Neural cell (in vitro differentiated cells): Measurements from ENCODE around the gene QPCTL. TPM values are rescaled to one million over a fixed set of nuclear protein-coding genes. Genes with fewer than 3 reads are reported as not detected.

Experiments used
- H2AFZ ChIP-seq: fragments of 200-600, 300-800 bp; sonication (generic), shearing (Covaris generic); 2 replicates; pipeline ENCODE4 v1.6.0; 2014; ENCODE audit warnings: low read depth, mild to moderate bottlenecking, antibody characterized with exemption, low read length, moderate library complexity
- H3F3A ChIP-seq: fragments of 200-600 bp; shearing (Covaris generic); 2 replicates; pipeline ENCODE4 v1.6.1; 2016; ENCODE audit warnings: mild to moderate bottlenecking, moderate library complexity, mixed read lengths, antibody characterized with exemption, low read length; ENCODE audit not compliant: insufficient read depth, poor library complexity, severe bottlenecking
- H3K27ac ChIP-seq: fragments of 200-600, 300-800 bp; sonication (generic), shearing (Covaris generic); 2 replicates; pipeline ENCODE4 v1.5.1; 2014; ENCODE audit warnings: mild to moderate bottlenecking, low read length, moderate library complexity
- H3K27me3 ChIP-seq: fragments of 300-800, 200-600 bp; sonication (generic), shearing (Covaris generic); 2 replicates; pipeline ENCODE4 v1.6.0; 2014; ENCODE audit warnings: mild to moderate bottlenecking, low read depth, low read length, moderate library complexity; ENCODE audit not compliant: insufficient read depth
- H3K36me3 ChIP-seq: fragments of 300-800, 200-600 bp; sonication (generic), shearing (Covaris generic); 2 replicates; pipeline ENCODE4 v1.5.1; 2014; ENCODE audit warnings: mild to moderate bottlenecking, antibody characterized with exemption, low read length, moderate library complexity; ENCODE audit not compliant: insufficient read depth
- H3K4me2 ChIP-seq: fragments of 300-800, 200-600 bp; sonication (generic), shearing (Covaris generic); 2 replicates; pipeline ENCODE4 v1.6.0; 2014; ENCODE audit warnings: mild to moderate bottlenecking, low read length
- H3K4me3 ChIP-seq: fragments of 300-800, 200-600 bp; sonication (generic), shearing (Covaris generic); 2 replicates; pipeline ENCODE4 v1.5.1; 2014; ENCODE audit warnings: mild to moderate bottlenecking, low read length, moderate library complexity
- H3K79me2 ChIP-seq: fragments of 200-600 bp; shearing (Covaris generic); replicated peaks from 2 replicates; pipeline ENCODE4 v1.6.0; 2014; ENCODE audit warnings: mild to moderate bottlenecking, low read length, moderate library complexity; ENCODE audit not compliant: insufficient read depth
- H3K9ac ChIP-seq: fragments of 300-800, 200-600 bp; sonication (generic), shearing (Covaris generic); 2 replicates; pipeline ENCODE4 v1.6.1; 2016; ENCODE audit warnings: mild to moderate bottlenecking, low read length, mixed read lengths
- H3K9me2 ChIP-seq: fragments of 200-600 bp; shearing (Covaris generic); 2 replicates; pipeline ENCODE4 v1.6.1; 2016; ENCODE audit warnings: mild to moderate bottlenecking, low read length, mixed read lengths; ENCODE audit not compliant: insufficient read depth
- H3K9me3 ChIP-seq: fragments of 200-600, 300-800 bp; sonication (generic), shearing (Covaris generic); 2 replicates; pipeline ENCODE4 v1.6.1; 2016; ENCODE audit warnings: mild to moderate bottlenecking, mixed run types, low read length, moderate library complexity, mixed read lengths
- H4K20me1 ChIP-seq: fragments of 200-600 bp; shearing (Covaris generic); 2 replicates; pipeline ENCODE4 v1.6.1; 2016; ENCODE audit warnings: mild to moderate bottlenecking, mixed run types; ENCODE audit not compliant: insufficient read depth
- CTCF ChIP-seq: fragments of 450-650 bp; IDR thresholded peaks from 2 replicates; pipeline ENCODE4 v1.5.1; 2014; ENCODE audit warnings: antibody characterized with exemption, mild to moderate bottlenecking, moderate library complexity; ENCODE audit not compliant: poor library complexity, severe bottlenecking
- EP300 ChIP-seq: fragments of 450-650 bp; conservative IDR thresholded peaks from 2 replicates; pipeline ENCODE4 v1.6.1; 2014; ENCODE audit warnings: antibody characterized with exemption, mild to moderate bottlenecking, moderate library complexity; ENCODE audit not compliant: poor library complexity, severe bottlenecking
- EZH2 ChIP-seq: fragments of 200-600, 300-800 bp; shearing (Covaris generic), sonication (generic); IDR thresholded peaks from 2 replicates; pipeline ENCODE4 v1.6.1; 2014; ENCODE audit warnings: antibody characterized with exemption, low read length, borderline replicate concordance, mild to moderate bottlenecking; ENCODE audit not compliant: insufficient read depth, poor library complexity, severe bottlenecking
- MXI1 ChIP-seq: fragments of 450-650 bp; conservative IDR thresholded peaks from 2 replicates; pipeline ENCODE4 v1.6.1; 2014; ENCODE audit warnings: antibody characterized with exemption, mild to moderate bottlenecking; ENCODE audit not compliant: poor library complexity, severe bottlenecking
- POLR2AphosphoS5 ChIP-seq: IDR thresholded peaks from 2 replicates; pipeline ENCODE4 v1.6.1; 2012
- RAD21 ChIP-seq: fragments of 450-650 bp; conservative IDR thresholded peaks from 2 replicates; pipeline ENCODE4 v1.6.1; 2014; ENCODE audit warnings: antibody characterized with exemption, mild to moderate bottlenecking, moderate library complexity
- REST ChIP-seq: IDR thresholded peaks from 2 replicates; pipeline ENCODE4 v1.6.1; 2012; ENCODE audit warnings: borderline replicate concordance
- SMC3 ChIP-seq: fragments of 450-650 bp; conservative IDR thresholded peaks from 2 replicates; pipeline ENCODE4 v1.6.1; 2014; ENCODE audit warnings: antibody characterized with exemption, mild to moderate bottlenecking, moderate library complexity; ENCODE audit not compliant: poor library complexity
- TAF1 ChIP-seq: IDR thresholded peaks from 2 replicates; pipeline ENCODE4 v1.6.1; 2012; ENCODE audit warnings: low read depth
- polyA plus RNA-seq: library from polyadenylated mRNA; depleted of rRNA; stranded (reverse); fragments of >200 nt; gene quantifications from 2 replicates; pipeline ENCODE4 v1.2.3, GENCODE V29; 2014

Gene QPCTL
- polyA plus RNA-seq, 1 donor from 2014 or later = 6.8 TPM

GRCh38 chr19:45691516-45692186, 815 bp upstream of the QPCTL start, which contains the start of gene SNRPD2 (continued):
- TF ChIP-seq EP300 (peak; percentile 21), TAF1 (no peak)

GRCh38 chr19:45693106-45693788, 781 bp downstream of the QPCTL start:
- H3K4me2 ChIP-seq = peak overlapping the region; percentile 93
- H3K4me3 ChIP-seq = peak overlapping the region; percentile 92
- H4K20me1 ChIP-seq = no peaks in the 10 kb centered on the region
- H3K9me2 ChIP-seq = no peaks in the 10 kb centered on the region
- no peaks in the 10 kb centered on the region for H3F3A ChIP-seq
- no peaks in the 10 kb centered on the region for H3K27me3 ChIP-seq
- TF ChIP-seq CTCF (peak; percentile 88), MXI1 (no peak), EZH2 (no peak), RAD21 (peak; percentile 62), POLR2AphosphoS5 (no peak), REST (peak; percentile 36), TAF1 (no peak), SMC3 (peak; percentile 80), EP300 (no peak)
- H3K79me2 ChIP-seq = peaks cover 12% of the 10 kb centered on the region
- peak overlapping the region; percentile 87 for H3K27ac ChIP-seq
- peak overlapping the region; percentile 83 for H2AFZ ChIP-seq
- H3K9me3 ChIP-seq = no peaks in the 10 kb centered on the region
- H3K36me3 ChIP-seq = no peaks in the 10 kb centered on the region
- peak overlapping the region; percentile 88 for H3K9ac ChIP-seq

DNA sequence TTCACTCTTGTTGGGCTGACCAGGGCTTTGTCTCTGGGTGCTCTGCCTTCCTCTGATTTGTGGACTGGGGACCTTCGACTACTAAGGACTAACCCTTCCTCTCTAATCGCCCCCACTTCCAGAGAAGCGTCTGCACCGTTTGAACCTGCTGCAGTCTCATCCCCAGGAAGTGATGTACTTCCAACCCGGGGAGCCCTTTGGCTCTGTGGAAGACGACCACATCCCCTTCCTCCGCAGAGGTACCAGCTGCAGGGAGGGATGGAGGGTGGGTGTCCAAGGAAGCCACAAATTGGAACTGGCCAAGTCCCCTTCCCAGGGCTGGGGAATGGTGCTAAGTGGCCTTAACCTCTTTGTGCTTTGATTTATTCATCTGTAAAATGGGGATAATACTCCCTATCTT, 9.2 kb downstream of the QPCTL start:
- peaks cover 3% of the 10 kb centered on the region for H3K36me3 ChIP-seq
- no peak overlapping the region for H3K9ac ChIP-seq
- no peak overlapping the region for H3K4me3 ChIP-seq
- H3K4me2 ChIP-seq = no peak overlapping the region
- H3K9me3 ChIP-seq = no peaks in the 10 kb centered on the region
- H3K27me3 ChIP-seq = no peaks in the 10 kb centered on the region
- H4K20me1 ChIP-seq = no peaks in the 10 kb centered on the region
- no peak overlapping the region for H3K27ac ChIP-seq
- H3K79me2 ChIP-seq = no peaks in the 10 kb centered on the region
- H2AFZ ChIP-seq = no peak overlapping the region
- H3K9me2 ChIP-seq = no peaks in the 10 kb centered on the region
- H3F3A ChIP-seq = no peaks in the 10 kb centered on the region
- TF ChIP-seq MXI1 = no peak
- TF ChIP-seq TAF1 = no peak
- no peak for TF ChIP-seq SMC3
- TF ChIP-seq EP300 = no peak
- no peak for TF ChIP-seq REST
- TF ChIP-seq CTCF = no peak
- TF ChIP-seq POLR2AphosphoS5 = no peak
- TF ChIP-seq EZH2 = no peak
- TF ChIP-seq RAD21 = no peak
